Vagina (tissue), 2 donors: ENCODE results near the gene FOXD2. TPM values are rescaled to one million over a fixed set of nuclear protein-coding genes. Genes with fewer than 3 reads are reported as not detected.

Experiments
- DNase-seq, 2 donors: peaks; one replicate each; pipeline ENCODE4 v3.0.0-alpha.2; 2017; ENCODE audit errors: extremely low spot score in 2 of 2
- H3K27ac ChIP-seq: fragments of 200-600 bp; sonication (generic); one replicate; pipeline ENCODE4 v1.5.1; 2019
- H3K27me3 ChIP-seq: fragments of 200-600 bp; sonication (generic); one replicate; pipeline ENCODE4 v1.5.1; 2019
- H3K36me3 ChIP-seq, 2 donors: fragments of 200-600 bp; sonication (generic); one replicate each; pipeline ENCODE4 v1.5.1; 2017 to 2019
- H3K4me1 ChIP-seq: fragments of 200-600 bp; sonication (generic); one replicate; pipeline ENCODE4 v1.5.1; 2019
- H3K4me3 ChIP-seq, 2 donors: fragments of 200-600 bp; sonication (generic); 1 replicate in 1 of 2; 2 replicates in 1 of 2; pipeline ENCODE4 v1.5.1; 2016 to 2019
- H3K9me3 ChIP-seq: fragments of 200-600 bp; sonication (generic); one replicate; pipeline ENCODE4 v1.5.1; 2019
- POLR2A ChIP-seq, 2 donors: fragments of 450-650 bp; IDR thresholded peaks; one replicate each; pipeline ENCODE4 v1.6.1; 2017; ENCODE audit warnings: antibody characterized with exemption in 2 of 2, mild to moderate bottlenecking in 2 of 2, moderate library complexity in 2 of 2
- POLR2AphosphoS5 ChIP-seq, 2 donors: sonication (generic); formaldehyde crosslinking; IDR thresholded peaks; one replicate each; pipeline ENCODE4 v1.9.0; 2017; ENCODE audit warnings: antibody characterized with exemption in 2 of 2, mild to moderate bottlenecking in 2 of 2, low read depth in 1 of 2; ENCODE audit not compliant: insufficient read depth in 1 of 2
- intact Hi-C: fragments of 100-400 bp; cut with DNase I; formaldehyde crosslinking; loops from one replicate; pipeline ENCODE4 v1.15.1; 2023
- total RNA-seq: library from RNA; depleted of rRNA; stranded (reverse); fragments of >200 nt; gene quantifications from one replicate; pipeline ENCODE4 v1.2.3, GENCODE V29; 2016
- TF ChIP-seq, protein P1 (sequence below), 3 experiments: fragments of 450-650 bp in 2 of 3; fragments of 200-600 bp in 1 of 3; sonication (generic) in 1 of 3; IDR thresholded peaks; one replicate each; pipeline ENCODE4 v1.5.1; 2017 to 2019; ENCODE audit warnings: antibody characterized with exemption in 3 of 3, mild to moderate bottlenecking in 2 of 3, moderate library complexity in 2 of 3

FOXD2 gene
- total RNA-seq, 1 donor from 2014 or later = 0.98 TPM

DNA sequence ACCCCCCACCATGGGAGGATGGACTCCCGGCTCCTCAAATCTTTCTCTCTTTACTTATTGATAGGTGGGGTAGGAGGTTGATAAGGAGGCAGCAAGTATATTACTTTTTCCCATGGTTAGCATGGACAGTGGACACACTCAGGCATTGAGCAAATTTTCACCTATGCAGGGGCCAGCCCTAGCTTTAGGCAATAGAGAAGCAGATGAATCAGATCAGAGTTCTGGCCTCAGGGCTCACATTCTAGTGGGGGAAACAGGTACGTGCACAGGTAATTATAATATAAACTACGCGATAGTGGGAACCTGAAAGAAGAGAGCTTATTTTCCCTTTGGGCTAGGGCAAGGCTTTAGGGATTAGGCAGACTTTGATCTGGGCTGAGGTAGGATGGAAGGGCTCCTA lies 35.3 kb upstream of the FOXD2 start:
- Histone ChIP-seq H3K27ac (no peak overlapping the region), H3K4me1 (no peaks in the 10 kb centered on the region), H3K4me3 (no peak overlapping the region), H3K36me3 (no peaks in the 10 kb centered on the region), H3K27me3 (no peaks in the 10 kb centered on the region), H3K9me3 (no peaks in the 10 kb centered on the region)
- no peak for DNase-seq
- TF ChIP-seq, protein P1, sequence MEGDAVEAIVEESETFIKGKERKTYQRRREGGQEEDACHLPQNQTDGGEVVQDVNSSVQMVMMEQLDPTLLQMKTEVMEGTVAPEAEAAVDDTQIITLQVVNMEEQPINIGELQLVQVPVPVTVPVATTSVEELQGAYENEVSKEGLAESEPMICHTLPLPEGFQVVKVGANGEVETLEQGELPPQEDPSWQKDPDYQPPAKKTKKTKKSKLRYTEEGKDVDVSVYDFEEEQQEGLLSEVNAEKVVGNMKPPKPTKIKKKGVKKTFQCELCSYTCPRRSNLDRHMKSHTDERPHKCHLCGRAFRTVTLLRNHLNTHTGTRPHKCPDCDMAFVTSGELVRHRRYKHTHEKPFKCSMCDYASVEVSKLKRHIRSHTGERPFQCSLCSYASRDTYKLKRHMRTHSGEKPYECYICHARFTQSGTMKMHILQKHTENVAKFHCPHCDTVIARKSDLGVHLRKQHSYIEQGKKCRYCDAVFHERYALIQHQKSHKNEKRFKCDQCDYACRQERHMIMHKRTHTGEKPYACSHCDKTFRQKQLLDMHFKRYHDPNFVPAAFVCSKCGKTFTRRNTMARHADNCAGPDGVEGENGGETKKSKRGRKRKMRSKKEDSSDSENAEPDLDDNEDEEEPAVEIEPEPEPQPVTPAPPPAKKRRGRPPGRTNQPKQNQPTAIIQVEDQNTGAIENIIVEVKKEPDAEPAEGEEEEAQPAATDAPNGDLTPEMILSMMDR (IDR thresholded peaks at IDR 0.05) = no peak
- TF ChIP-seq POLR2A (IDR thresholded peaks at IDR 0.05) (no peak), POLR2AphosphoS5 (IDR thresholded peaks at IDR 0.05; ENCODE audit: insufficient read depth in 1 of 2, low read depth in 1 of 2) (no peak)
- intact Hi-C loops = no loop called here

DNA sequence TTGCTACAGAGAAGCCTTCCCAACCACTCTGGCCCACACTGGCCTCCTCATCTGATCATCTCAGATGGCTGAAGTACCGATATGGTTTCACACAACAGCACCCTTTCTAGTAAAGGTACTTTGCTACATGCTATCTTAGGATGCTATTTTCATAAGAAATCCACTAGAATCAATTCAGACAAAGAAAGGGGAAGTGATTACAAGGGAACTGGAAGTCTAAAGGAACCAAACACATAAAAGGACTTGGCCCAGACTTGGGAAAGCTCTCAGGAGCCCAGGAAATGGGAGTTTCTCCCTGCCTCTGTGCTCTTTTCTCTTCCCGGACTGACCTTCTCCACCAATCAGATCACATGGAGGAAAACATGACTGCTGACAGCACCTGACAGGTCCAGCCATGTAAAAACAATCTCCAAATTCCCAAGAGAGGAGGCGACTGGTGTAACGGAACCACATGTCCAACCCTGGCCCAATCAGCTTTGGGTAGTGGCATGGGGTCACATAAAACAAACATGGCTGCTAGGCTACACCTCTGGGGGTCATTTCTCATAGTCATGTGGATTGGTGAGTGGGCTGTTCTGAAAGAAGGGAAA lies 34.4 kb upstream of the FOXD2 start:
- intact Hi-C loops = no loop called here
- no peak for DNase-seq
- no peaks in the 10 kb centered on the region for H3K4me1 ChIP-seq
- TF ChIP-seq POLR2AphosphoS5 (IDR thresholded peaks at IDR 0.05; ENCODE audit: insufficient read depth in 1 of 2, low read depth in 1 of 2) (no peak), POLR2A (IDR thresholded peaks at IDR 0.05) (no peak)
- TF ChIP-seq, protein P1 (IDR thresholded peaks at IDR 0.05) = no peak
- no peak overlapping the region for H3K4me3 ChIP-seq
- H3K27me3 ChIP-seq = no peaks in the 10 kb centered on the region
- no peak overlapping the region for H3K27ac ChIP-seq
- no peaks in the 10 kb centered on the region for H3K36me3 ChIP-seq
- no peaks in the 10 kb centered on the region for H3K9me3 ChIP-seq

DNA sequence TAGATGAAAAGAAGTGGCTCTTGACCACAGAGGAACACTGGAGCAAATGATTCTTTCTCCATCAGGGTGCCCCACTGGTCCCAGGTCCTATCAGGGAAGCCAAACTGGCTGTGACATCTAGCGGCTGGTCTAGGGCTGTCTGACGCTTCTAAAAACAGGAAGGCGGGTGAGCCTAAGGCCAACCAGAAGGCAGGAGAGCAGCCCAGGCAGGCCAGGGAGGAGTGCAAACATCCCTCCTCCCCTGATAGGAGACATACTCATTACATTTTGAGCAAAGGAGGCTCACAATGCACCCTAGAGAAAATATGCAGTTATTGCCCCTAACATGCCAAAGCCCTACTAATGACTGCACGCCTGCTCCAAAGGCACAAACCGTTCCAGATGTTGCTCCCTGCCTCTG lies 32.1 kb upstream of the FOXD2 start:
- no peak for DNase-seq
- Histone ChIP-seq H3K36me3 (no peaks in the 10 kb centered on the region), H3K9me3 (no peaks in the 10 kb centered on the region), H3K4me3 (no peak overlapping the region), H3K27ac (no peak overlapping the region), H3K4me1 (no peaks in the 10 kb centered on the region), H3K27me3 (no peaks in the 10 kb centered on the region)
- intact Hi-C loops = no loop called here
- TF ChIP-seq POLR2A (IDR thresholded peaks at IDR 0.05) (no peak), POLR2AphosphoS5 (IDR thresholded peaks at IDR 0.05; ENCODE audit: insufficient read depth in 1 of 2, low read depth in 1 of 2) (no peak)
- TF ChIP-seq, protein P1 (IDR thresholded peaks at IDR 0.05) = no peak

DNA sequence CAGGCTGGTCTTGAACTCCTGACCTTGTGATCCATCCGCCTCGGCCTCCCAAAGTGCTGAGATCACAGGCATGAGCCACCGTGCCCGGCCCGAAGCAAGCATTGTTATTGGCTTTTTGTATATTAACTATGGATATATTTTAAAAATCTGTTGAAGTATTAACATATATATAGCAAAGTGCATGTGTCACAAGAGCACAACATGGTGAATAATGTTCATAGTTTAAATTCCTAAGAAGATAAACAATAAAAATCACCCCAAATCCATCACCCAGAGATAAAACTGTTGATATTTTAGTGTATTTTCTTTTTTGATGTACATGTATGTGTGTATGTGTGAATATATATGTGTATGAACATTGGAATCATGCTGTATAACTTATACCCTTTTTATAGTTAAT lies 30.9 kb upstream of the FOXD2 start:
- Histone ChIP-seq H3K9me3 (no peaks in the 10 kb centered on the region), H3K27me3 (no peaks in the 10 kb centered on the region), H3K4me3 (no peak overlapping the region), H3K4me1 (no peaks in the 10 kb centered on the region), H3K36me3 (no peaks in the 10 kb centered on the region), H3K27ac (no peak overlapping the region)
- intact Hi-C loops = no loop called here
- DNase-seq = no peak
- TF ChIP-seq POLR2A (IDR thresholded peaks at IDR 0.05) = no peak
- TF ChIP-seq, protein P1 (IDR thresholded peaks at IDR 0.05) = no peak
- no peak for TF ChIP-seq POLR2AphosphoS5 (IDR thresholded peaks at IDR 0.05; ENCODE audit: insufficient read depth in 1 of 2, low read depth in 1 of 2)

DNA sequence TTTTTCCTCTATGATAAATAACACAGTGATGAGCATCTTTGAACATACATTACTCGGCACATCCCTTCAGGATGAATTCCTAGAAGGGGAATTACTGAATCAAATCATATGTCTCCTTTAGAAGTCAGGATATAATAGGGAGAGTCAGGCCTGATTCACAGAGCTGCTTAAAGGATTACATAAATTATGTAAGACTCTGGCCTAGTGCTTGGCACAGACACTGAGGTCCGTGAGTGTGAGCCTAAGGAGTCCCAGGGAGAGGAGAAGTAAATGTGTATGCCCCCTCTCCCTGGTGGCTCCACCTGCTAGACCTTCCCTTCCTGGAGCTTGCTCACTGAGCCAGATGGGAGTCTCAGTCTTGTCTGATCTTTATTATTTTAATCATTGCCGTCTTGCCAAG lies 30.4 kb upstream of the FOXD2 start:
- no peak overlapping the region for H3K4me3 ChIP-seq
- H3K27me3 ChIP-seq = no peaks in the 10 kb centered on the region
- no peaks in the 10 kb centered on the region for H3K36me3 ChIP-seq
- no peaks in the 10 kb centered on the region for H3K9me3 ChIP-seq
- no peaks in the 10 kb centered on the region for H3K4me1 ChIP-seq
- TF ChIP-seq, protein P1 (IDR thresholded peaks at IDR 0.05) = no peak
- TF ChIP-seq POLR2AphosphoS5 (IDR thresholded peaks at IDR 0.05; ENCODE audit: insufficient read depth in 1 of 2, low read depth in 1 of 2) = no peak
- no peak for TF ChIP-seq POLR2A (IDR thresholded peaks at IDR 0.05)
- no peak overlapping the region for H3K27ac ChIP-seq
- no peak for DNase-seq
- intact Hi-C loops = no loop called here
